ENCODE data around the gene CCDC33. TPM values are rescaled to one million over a fixed set of nuclear protein-coding genes. Genes with fewer than 3 reads are reported as not detected.

CCDC33 gene
- total and polyA plus RNA-seq, 8 donors, result 0.58 to 9.4 (median 0.73) TPM; not detected in 5

DNA sequence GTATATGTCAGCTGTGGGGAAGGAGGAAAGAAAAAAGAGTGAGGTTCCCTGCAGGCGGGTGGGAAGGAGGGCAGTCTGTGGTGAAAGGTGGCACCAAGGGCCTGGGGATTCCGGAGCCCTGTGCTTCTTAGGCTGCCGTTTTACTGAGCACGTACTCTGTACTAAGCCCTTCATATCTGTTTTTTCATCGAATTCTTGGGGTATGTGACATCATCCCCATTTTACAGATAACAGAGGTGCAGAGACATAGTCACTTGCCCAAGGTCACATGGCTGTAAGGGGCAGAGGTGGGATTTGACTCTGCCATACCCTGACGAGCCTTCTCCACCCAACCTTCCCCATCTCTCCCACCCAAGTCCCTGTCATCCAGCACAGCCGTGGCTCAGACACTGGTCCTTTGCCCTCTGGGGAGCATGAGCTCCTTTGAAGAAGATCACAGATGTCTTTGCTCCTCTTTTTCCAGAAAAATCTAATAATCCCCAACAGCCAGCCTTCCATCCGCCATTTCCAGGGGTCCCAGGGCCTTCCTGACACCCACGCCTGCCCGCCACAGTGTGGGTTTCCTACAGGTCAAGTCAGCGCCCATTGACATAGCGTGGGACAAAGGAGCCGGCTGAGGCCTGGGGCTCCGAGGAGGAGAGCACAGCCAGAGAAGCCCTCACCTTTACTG is 107.1 kb downstream of the CCDC33 start:
- Histone ChIP-seq H3K4me3 (no peak overlapping the region), H3K9me3 (no peaks in the 10 kb centered on the region), H3K27me3 (peaks cover 0 to 10% (median 0%) of the 10 kb centered on the region in 3 donors), H3K4me1 (no peaks in the 10 kb centered on the region), H3K27ac (no peak overlapping the region), H3K36me3 (no peaks in the 10 kb centered on the region)
- intact Hi-C loops (cut with DNase I; ENCODE audit: low total_unique reads), result no loop called here
- TF ChIP-seq POLR2A (IDR thresholded peaks at IDR 0.05) (no peak), EP300 (IDR thresholded peaks at IDR 0.05) (no peak), POLR2AphosphoS5 (IDR thresholded peaks at IDR 0.05) (no peak)
- TF ChIP-seq, protein P1, sequence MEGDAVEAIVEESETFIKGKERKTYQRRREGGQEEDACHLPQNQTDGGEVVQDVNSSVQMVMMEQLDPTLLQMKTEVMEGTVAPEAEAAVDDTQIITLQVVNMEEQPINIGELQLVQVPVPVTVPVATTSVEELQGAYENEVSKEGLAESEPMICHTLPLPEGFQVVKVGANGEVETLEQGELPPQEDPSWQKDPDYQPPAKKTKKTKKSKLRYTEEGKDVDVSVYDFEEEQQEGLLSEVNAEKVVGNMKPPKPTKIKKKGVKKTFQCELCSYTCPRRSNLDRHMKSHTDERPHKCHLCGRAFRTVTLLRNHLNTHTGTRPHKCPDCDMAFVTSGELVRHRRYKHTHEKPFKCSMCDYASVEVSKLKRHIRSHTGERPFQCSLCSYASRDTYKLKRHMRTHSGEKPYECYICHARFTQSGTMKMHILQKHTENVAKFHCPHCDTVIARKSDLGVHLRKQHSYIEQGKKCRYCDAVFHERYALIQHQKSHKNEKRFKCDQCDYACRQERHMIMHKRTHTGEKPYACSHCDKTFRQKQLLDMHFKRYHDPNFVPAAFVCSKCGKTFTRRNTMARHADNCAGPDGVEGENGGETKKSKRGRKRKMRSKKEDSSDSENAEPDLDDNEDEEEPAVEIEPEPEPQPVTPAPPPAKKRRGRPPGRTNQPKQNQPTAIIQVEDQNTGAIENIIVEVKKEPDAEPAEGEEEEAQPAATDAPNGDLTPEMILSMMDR (IDR thresholded peaks at IDR 0.05), result no peak
- DNase-seq, result no peak
- WGBS, 5 donors, result 88 to 95% (median 91%) methylated on average over 14 of the region's 14 CpGs

DNA sequence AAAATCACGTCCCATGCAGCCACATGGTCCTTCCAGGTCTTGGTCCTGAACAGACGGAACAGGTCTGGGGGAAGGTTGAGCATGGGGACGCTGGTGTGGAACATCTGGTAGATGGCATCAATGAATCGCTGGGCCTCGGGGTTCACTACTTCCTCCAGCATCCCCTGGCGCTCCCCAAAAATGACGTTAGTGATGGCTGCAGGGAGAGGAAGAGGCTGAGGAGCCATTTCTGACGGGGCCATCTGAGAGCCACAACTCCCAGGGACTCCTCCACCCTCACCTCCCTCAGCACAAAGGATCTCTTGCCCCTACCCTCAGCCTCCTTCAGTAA is 107.6 kb downstream of the CCDC33 start:
- no peak overlapping the region for H3K27ac ChIP-seq
- no peaks in the 10 kb centered on the region for H3K36me3 ChIP-seq
- peaks cover 0 to 10% (median 0%) of the 10 kb centered on the region in 3 donors for H3K27me3 ChIP-seq
- no peaks in the 10 kb centered on the region for H3K9me3 ChIP-seq
- no peaks in the 10 kb centered on the region for H3K4me1 ChIP-seq
- TF ChIP-seq POLR2A (IDR thresholded peaks at IDR 0.05) (no peak), POLR2AphosphoS5 (IDR thresholded peaks at IDR 0.05) (no peak), EP300 (IDR thresholded peaks at IDR 0.05) (no peak)
- TF ChIP-seq, protein P1 (IDR thresholded peaks at IDR 0.05), result no peak
- H3K4me3 ChIP-seq, result no peak overlapping the region
- WGBS, 5 donors, result 84 to 93% (median 90%) methylated on average over 8 of the region's 8 CpGs
- no peak for DNase-seq
- intact Hi-C loops (cut with DNase I; ENCODE audit: low total_unique reads), result no loop called here

DNA sequence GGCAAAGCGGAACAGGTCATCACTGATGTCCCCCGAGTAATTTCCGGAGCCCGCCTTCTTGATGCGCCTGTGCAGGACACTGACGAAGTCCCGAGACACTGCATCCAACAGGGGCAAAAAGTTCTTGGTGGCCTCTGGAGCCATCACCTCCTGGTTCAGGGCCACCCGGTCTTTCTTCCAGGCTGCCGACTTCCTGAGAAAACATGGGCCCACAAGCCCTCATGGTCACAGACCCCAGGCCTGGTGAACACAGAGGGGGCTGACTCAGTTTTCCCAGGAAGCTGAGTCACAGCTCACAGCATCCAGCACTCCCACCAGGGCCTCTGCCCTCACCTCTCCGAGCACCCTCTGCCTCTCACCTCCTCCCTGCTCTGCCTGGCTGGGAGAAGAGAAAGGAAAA is 108.9 kb downstream of the CCDC33 start:
- peaks cover 0 to 10% (median 0%) of the 10 kb centered on the region in 3 donors for H3K27me3 ChIP-seq
- no peaks in the 10 kb centered on the region for H3K36me3 ChIP-seq
- H3K9me3 ChIP-seq, result no peaks in the 10 kb centered on the region
- DNase-seq, result no peak
- 75 to 87% (median 83%) methylated on average over 10 of the region's 10 CpGs for WGBS, 5 donors
- intact Hi-C loops (cut with DNase I; ENCODE audit: low total_unique reads), result no loop called here
- TF ChIP-seq, protein P1 (IDR thresholded peaks at IDR 0.05), result no peak
- TF ChIP-seq EP300 (IDR thresholded peaks at IDR 0.05) (no peak), POLR2AphosphoS5 (IDR thresholded peaks at IDR 0.05) (no peak), POLR2A (IDR thresholded peaks at IDR 0.05) (no peak)
- no peak overlapping the region for H3K4me3 ChIP-seq
- no peaks in the 10 kb centered on the region for H3K4me1 ChIP-seq
- H3K27ac ChIP-seq, result no peak overlapping the region

DNA sequence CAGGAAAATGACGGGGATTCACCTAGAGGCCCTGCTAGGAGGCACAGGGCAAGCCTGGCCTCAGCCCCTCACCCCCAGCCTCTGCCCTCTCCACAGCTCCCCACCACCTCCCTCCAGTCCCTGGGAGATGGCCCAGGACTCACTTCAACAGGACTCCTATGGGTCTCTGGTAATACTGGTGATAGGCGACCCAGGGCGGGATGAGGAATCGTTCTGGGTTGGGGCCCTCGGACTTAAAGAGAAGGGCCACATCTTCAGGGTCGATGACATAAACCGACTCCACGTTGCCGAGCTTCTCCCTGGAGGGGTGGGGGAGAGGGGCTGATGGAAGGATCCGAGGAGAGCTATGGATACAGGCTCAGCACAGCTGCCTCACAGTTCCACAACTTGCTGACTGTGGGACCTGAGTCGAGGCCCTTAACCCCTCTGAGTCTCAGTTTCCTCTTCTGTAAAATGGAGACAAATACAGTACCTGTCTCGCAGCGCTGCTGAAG is 111.7 kb downstream of the CCDC33 start:
- TF ChIP-seq, protein P1 (IDR thresholded peaks at IDR 0.05), result no peak
- TF ChIP-seq EP300 (IDR thresholded peaks at IDR 0.05) (no peak), POLR2AphosphoS5 (IDR thresholded peaks at IDR 0.05) (no peak), POLR2A (IDR thresholded peaks at IDR 0.05) (no peak)
- Histone ChIP-seq H3K36me3 (no peaks in the 10 kb centered on the region), H3K27ac (no peak overlapping the region), H3K4me1 (peaks cover 0 to 4% (median 0%) of the 10 kb centered on the region in 4 donors), H3K9me3 (no peaks in the 10 kb centered on the region), H3K4me3 (no peak overlapping the region), H3K27me3 (peaks cover 0 to 10% (median 0%) of the 10 kb centered on the region in 3 donors)
- intact Hi-C loops (cut with DNase I; ENCODE audit: low total_unique reads), result no loop called here
- DNase-seq, result no peak
- 83 to 92% (median 88%) methylated on average over 11 to 13 of the region's 13 CpGs for WGBS, 5 donors
